H1 (cell line): ENCODE measurements around the gene LRP2BP. TPM values are rescaled to one million over a fixed set of nuclear protein-coding genes. Genes with fewer than 3 reads are reported as not detected.

Experiments used
- ASH2L ChIP-seq: fragments of 200-600, 300-600 bp; sonication (generic); IDR thresholded peaks from one replicate; pipeline ENCODE4 v1.7.1; 2017; ENCODE audit warnings: low read length
- PHF8 ChIP-seq: fragments of 200-600 bp; sonication (generic); conservative IDR thresholded peaks from 2 replicates; pipeline ENCODE4 v1.7.1; 2012; ENCODE audit warnings: low read depth, mild to moderate bottlenecking, inconsistent platforms, low read length, moderate library complexity
- POU5F1 ChIP-seq: IDR thresholded peaks from 2 replicates; pipeline ENCODE4 v1.6.1; 2011; ENCODE audit warnings: low read depth, mild to moderate bottlenecking, low read length, moderate library complexity
- RFX5 ChIP-seq: IDR thresholded peaks from 2 replicates; pipeline ENCODE4 v1.6.1; 2011; ENCODE audit warnings: low read depth, low read length, improper control_type of control experiment, borderline replicate concordance
- polyA plus RNA-seq, 7 experiments: library from polyadenylated mRNA; depleted of rRNA in 3 of 7; stranded (reverse) in 5 of 7; unstranded in 2 of 7; fragments of >200 nt in 5 of 7; fragments of 200-250 nt in 2 of 7; gene quantifications; 1 replicate in 5 of 7; 2 replicates in 1 of 7; 4 replicates in 1 of 7; pipeline versions ENCODE4 v1.2.1 to v1.2.3, GENCODE V29; 2011 to 2013; ENCODE audit warnings: missing spikeins in 2 of 7, mixed read lengths in 2 of 7
- total RNA-seq: library from RNA; stranded (reverse); fragmentation: NEBNext Ultra II Directional; extraction: Animal tissue kit (Norgen Biotek cat#: 25700); gene quantifications from 2 replicates; pipeline ENCODE4 v1.2.1, GENCODE V29; 2021
- TF ChIP-seq, protein P1 (sequence below): fragments of 300-600 bp; sonication (generic); IDR thresholded peaks from 2 replicates; pipeline ENCODE4 v1.7.1; 2012; ENCODE audit warnings: low read length, moderate library complexity, mild to moderate bottlenecking, inconsistent platforms; ENCODE audit not compliant: insufficient replicate concordance
- TF ChIP-seq, protein P2 (sequence below): IDR thresholded peaks from 2 replicates; pipeline ENCODE4 v1.6.1; 2011; ENCODE audit warnings: low read length, improper control_type of control experiment

Gene LRP2BP
- total and polyA plus RNA-seq, 2 of the 8 experiments (the other 6 are each of a cell fraction or from before 2014, with no cell fraction given) = 0.12 to 0.30 TPM

DNA sequence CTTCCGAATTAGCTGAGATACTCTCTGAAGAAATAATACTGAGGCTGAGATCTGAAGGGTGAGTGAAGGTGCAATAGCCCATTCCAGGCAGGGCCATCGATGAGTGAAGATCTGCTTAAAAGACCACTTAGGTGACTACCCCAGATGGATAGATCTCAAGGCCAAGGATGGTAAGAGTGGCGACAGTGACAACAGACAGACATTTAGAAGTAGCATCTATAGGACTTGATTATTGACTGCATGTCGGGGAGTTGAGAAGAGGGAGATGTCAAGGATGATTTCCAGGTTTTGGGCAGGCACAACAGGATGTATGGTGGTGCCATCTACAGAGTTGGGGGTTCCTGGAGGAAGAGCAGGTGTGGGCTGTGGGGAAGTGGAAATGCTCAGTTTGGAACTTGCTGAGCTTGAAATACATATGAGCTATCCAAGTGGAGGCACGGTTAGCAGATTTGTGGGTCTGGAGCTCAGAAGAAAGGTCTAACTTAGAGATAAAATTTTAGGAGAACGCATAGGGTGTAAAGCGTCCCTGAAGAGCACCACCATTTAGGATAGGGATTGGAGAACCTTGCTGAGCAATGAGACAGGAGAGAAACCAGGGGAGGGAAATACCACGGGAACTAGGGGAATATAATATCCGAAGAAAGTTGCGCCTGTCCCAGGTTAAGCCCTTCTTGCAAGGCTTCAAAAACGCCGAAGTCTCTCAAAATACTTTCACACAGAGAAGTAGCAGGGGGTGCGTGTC is 29.4 kb upstream of the LRP2BP start (continued):
- TF ChIP-seq, protein P1, sequence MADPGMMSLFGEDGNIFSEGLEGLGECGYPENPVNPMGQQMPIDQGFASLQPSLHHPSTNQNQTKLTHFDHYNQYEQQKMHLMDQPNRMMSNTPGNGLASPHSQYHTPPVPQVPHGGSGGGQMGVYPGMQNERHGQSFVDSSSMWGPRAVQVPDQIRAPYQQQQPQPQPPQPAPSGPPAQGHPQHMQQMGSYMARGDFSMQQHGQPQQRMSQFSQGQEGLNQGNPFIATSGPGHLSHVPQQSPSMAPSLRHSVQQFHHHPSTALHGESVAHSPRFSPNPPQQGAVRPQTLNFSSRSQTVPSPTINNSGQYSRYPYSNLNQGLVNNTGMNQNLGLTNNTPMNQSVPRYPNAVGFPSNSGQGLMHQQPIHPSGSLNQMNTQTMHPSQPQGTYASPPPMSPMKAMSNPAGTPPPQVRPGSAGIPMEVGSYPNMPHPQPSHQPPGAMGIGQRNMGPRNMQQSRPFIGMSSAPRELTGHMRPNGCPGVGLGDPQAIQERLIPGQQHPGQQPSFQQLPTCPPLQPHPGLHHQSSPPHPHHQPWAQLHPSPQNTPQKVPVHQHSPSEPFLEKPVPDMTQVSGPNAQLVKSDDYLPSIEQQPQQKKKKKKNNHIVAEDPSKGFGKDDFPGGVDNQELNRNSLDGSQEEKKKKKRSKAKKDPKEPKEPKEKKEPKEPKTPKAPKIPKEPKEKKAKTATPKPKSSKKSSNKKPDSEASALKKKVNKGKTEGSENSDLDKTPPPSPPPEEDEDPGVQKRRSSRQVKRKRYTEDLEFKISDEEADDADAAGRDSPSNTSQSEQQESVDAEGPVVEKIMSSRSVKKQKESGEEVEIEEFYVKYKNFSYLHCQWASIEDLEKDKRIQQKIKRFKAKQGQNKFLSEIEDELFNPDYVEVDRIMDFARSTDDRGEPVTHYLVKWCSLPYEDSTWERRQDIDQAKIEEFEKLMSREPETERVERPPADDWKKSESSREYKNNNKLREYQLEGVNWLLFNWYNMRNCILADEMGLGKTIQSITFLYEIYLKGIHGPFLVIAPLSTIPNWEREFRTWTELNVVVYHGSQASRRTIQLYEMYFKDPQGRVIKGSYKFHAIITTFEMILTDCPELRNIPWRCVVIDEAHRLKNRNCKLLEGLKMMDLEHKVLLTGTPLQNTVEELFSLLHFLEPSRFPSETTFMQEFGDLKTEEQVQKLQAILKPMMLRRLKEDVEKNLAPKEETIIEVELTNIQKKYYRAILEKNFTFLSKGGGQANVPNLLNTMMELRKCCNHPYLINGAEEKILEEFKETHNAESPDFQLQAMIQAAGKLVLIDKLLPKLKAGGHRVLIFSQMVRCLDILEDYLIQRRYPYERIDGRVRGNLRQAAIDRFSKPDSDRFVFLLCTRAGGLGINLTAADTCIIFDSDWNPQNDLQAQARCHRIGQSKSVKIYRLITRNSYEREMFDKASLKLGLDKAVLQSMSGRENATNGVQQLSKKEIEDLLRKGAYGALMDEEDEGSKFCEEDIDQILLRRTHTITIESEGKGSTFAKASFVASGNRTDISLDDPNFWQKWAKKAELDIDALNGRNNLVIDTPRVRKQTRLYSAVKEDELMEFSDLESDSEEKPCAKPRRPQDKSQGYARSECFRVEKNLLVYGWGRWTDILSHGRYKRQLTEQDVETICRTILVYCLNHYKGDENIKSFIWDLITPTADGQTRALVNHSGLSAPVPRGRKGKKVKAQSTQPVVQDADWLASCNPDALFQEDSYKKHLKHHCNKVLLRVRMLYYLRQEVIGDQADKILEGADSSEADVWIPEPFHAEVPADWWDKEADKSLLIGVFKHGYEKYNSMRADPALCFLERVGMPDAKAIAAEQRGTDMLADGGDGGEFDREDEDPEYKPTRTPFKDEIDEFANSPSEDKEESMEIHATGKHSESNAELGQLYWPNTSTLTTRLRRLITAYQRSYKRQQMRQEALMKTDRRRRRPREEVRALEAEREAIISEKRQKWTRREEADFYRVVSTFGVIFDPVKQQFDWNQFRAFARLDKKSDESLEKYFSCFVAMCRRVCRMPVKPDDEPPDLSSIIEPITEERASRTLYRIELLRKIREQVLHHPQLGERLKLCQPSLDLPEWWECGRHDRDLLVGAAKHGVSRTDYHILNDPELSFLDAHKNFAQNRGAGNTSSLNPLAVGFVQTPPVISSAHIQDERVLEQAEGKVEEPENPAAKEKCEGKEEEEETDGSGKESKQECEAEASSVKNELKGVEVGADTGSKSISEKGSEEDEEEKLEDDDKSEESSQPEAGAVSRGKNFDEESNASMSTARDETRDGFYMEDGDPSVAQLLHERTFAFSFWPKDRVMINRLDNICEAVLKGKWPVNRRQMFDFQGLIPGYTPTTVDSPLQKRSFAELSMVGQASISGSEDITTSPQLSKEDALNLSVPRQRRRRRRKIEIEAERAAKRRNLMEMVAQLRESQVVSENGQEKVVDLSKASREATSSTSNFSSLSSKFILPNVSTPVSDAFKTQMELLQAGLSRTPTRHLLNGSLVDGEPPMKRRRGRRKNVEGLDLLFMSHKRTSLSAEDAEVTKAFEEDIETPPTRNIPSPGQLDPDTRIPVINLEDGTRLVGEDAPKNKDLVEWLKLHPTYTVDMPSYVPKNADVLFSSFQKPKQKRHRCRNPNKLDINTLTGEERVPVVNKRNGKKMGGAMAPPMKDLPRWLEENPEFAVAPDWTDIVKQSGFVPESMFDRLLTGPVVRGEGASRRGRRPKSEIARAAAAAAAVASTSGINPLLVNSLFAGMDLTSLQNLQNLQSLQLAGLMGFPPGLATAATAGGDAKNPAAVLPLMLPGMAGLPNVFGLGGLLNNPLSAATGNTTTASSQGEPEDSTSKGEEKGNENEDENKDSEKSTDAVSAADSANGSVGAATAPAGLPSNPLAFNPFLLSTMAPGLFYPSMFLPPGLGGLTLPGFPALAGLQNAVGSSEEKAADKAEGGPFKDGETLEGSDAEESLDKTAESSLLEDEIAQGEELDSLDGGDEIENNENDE = no peak
- TF ChIP-seq RFX5 (no peak), ASH2L (no peak), PHF8 (no peak), POU5F1 (no peak)
- TF ChIP-seq, protein P2, sequence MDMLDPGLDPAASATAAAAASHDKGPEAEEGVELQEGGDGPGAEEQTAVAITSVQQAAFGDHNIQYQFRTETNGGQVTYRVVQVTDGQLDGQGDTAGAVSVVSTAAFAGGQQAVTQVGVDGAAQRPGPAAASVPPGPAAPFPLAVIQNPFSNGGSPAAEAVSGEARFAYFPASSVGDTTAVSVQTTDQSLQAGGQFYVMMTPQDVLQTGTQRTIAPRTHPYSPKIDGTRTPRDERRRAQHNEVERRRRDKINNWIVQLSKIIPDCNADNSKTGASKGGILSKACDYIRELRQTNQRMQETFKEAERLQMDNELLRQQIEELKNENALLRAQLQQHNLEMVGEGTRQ = no peak
